Measurements from ENCODE around the gene TSHR. TPM values are rescaled to one million over a fixed set of nuclear protein-coding genes. Genes with fewer than 3 reads are reported as not detected.

Gene TSHR
- total RNA-seq, 6 donors from 2014 or later = 1.4 TPM; not detected in 5

DNA sequence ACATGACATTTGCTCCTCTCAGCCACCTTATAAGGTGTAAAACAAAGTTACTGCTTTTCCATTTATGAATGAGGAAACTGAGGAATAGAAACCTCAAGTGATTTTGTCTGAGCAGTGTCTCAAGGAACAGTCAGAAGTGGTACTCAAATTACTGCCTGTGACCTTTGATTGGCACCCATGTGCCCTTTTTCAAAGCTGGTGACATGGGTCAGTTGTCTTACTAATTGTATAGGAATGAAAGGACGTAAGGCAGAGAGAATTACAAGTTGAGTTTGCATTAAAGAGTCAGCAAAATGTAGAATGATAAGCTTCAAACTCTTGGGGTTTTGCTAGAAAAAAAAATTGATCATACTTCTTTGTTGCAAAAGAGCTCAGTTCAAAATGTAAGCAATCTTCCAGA is 136.2 kb downstream of the TSHR start:
- no peaks in the 10 kb centered on the region for H3K36me3 ChIP-seq
- TF ChIP-seq POLR2AphosphoS5 (IDR thresholded peaks at IDR 0.05) (no peak), EP300 (IDR thresholded peaks at IDR 0.05) (no peak), CTCF (IDR thresholded peaks at IDR 0.05) (no peak), POLR2A (IDR thresholded peaks at IDR 0.05) (no peak)
- no peaks in the 10 kb centered on the region for H3K4me1 ChIP-seq
- H3K9me3 ChIP-seq = no peaks in the 10 kb centered on the region
- 55 to 59% methylated on average over 1 of the region's 1 CpG for whole genome bisulfite sequencing, 2 donors
- ATAC-seq (ENCODE audit: low FRiP score in 2 of 2) (no peak), DNase-seq (no peak)
- no peaks in the 10 kb centered on the region for H3K27me3 ChIP-seq
- H3K4me3 ChIP-seq = no peak overlapping the region
- H3K27ac ChIP-seq = no peak overlapping the region

DNA sequence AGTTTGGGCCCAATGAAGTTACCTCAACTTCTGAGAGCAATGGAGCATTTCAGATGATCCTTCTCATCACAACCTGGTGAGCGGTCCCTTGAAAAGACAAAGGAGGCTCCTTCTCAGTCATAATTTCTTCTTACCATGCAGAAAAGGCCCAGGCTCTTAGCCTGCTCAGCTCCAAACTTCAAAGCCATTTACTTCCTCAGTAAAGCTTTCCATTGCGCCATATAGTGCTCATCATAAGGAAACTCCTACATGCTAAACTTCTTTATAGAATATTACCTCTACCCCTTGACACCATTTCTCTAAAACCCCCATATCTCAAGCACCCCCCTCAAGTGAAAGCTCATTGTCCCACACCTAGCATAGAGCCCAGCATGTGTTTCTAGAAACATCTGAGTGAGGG is 138.2 kb downstream of the TSHR start:
- H3K4me3 ChIP-seq = no peak overlapping the region
- TF ChIP-seq POLR2A (IDR thresholded peaks at IDR 0.05) = no peak
- TF ChIP-seq CTCF (IDR thresholded peaks at IDR 0.05) = no peak
- no peak for TF ChIP-seq EP300 (IDR thresholded peaks at IDR 0.05)
- TF ChIP-seq POLR2AphosphoS5 (IDR thresholded peaks at IDR 0.05) = no peak
- WGBS, 2 donors = 96 to 97% methylated on average over 2 of the region's 2 CpGs
- H3K27ac ChIP-seq = no peak overlapping the region
- ATAC-seq (ENCODE audit: low FRiP score in 2 of 2) = no peak
- H3K36me3 ChIP-seq = no peaks in the 10 kb centered on the region
- H3K4me1 ChIP-seq = no peaks in the 10 kb centered on the region
- no peak for DNase-seq
- H3K27me3 ChIP-seq = no peaks in the 10 kb centered on the region
- no peaks in the 10 kb centered on the region for H3K9me3 ChIP-seq

DNA sequence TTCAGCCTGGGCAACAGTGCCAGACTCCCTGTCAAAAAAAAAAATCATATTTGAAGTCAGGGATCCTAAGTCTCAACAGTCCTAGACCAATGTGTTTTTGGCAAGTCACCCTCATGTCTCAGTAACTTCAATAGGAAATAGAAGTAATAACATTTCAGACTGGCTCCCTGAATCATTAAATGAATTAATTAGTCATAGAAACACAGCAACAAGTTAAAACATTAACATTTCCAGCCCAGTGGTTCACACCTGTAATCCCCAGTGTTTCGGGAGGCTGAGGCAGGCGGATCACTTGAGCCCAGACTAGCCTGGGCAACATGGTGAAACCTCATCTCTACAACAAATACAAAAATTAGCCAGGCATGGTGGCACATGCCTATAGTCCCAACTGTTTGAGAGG is 140.1 kb downstream of the TSHR start:
- Histone ChIP-seq H3K9me3 (no peaks in the 10 kb centered on the region), H3K4me1 (no peaks in the 10 kb centered on the region), H3K27me3 (no peaks in the 10 kb centered on the region), H3K27ac (no peak overlapping the region), H3K36me3 (no peaks in the 10 kb centered on the region), H3K4me3 (no peak overlapping the region)
- 85 to 96% methylated on average over 2 of the region's 2 CpGs for WGBS, 2 donors
- DNase-seq (no peak), ATAC-seq (ENCODE audit: low FRiP score in 2 of 2) (no peak)
- no peak for TF ChIP-seq EP300 (IDR thresholded peaks at IDR 0.05)
- TF ChIP-seq CTCF (IDR thresholded peaks at IDR 0.05) = no peak
- no peak for TF ChIP-seq POLR2AphosphoS5 (IDR thresholded peaks at IDR 0.05)
- TF ChIP-seq POLR2A (IDR thresholded peaks at IDR 0.05) = no peak

- Histone ChIP-seq H3K27ac (no peak overlapping the region), H3K4me3 (no peak overlapping the region), H3K27me3 (no peaks in the 10 kb centered on the region), H3K4me1 (no peaks in the 10 kb centered on the region), H3K9me3 (no peaks in the 10 kb centered on the region), H3K36me3 (no peaks in the 10 kb centered on the region)
- no peak for TF ChIP-seq EP300 (IDR thresholded peaks at IDR 0.05)
- TF ChIP-seq POLR2AphosphoS5 (IDR thresholded peaks at IDR 0.05) = no peak
- no peak for TF ChIP-seq CTCF (IDR thresholded peaks at IDR 0.05)
- TF ChIP-seq POLR2A (IDR thresholded peaks at IDR 0.05) = no peak
- no peak for DNase-seq
- WGBS, 2 donors = 69 to 98% methylated on average over 3 of the region's 3 CpGs
- no peak for ATAC-seq (ENCODE audit: low FRiP score in 2 of 2)
Observed at GRCh38 chr14:81096656-81097055, 141.2 kb downstream of the TSHR start.

DNA sequence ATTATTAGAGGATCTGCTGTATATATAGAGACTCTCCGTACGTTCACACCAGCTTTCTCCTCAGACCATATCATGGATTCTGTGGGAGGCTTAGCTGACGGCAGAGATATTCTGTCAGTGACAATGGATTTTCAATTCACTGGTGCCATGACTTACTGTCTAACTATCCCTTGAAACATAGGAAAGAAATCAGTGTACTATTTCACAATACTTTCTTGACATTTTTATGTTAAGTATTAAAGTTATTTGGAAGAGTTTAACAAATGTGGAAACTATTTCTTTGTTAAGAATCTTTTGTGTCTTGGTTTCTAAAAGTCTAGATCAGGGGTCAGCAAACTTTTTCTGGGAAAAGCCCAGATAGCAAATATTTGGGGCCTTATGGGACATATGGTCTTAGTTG is 146.8 kb downstream of the TSHR start:
- Histone ChIP-seq H3K9me3 (no peaks in the 10 kb centered on the region), H3K27me3 (no peaks in the 10 kb centered on the region), H3K4me1 (no peaks in the 10 kb centered on the region), H3K4me3 (no peak overlapping the region), H3K36me3 (no peaks in the 10 kb centered on the region), H3K27ac (no peak overlapping the region)
- TF ChIP-seq EP300 (IDR thresholded peaks at IDR 0.05) (no peak), POLR2A (IDR thresholded peaks at IDR 0.05) (no peak), POLR2AphosphoS5 (IDR thresholded peaks at IDR 0.05) (no peak), CTCF (IDR thresholded peaks at IDR 0.05) (no peak)
- ATAC-seq (ENCODE audit: low FRiP score in 2 of 2) (no peak), DNase-seq (no peak)
- 94 to 98% methylated on average over 3 of the region's 3 CpGs for WGBS, 2 donors
